AG04450 (cell line): ENCODE results near the gene FN3K. TPM values are rescaled to one million over a fixed set of nuclear protein-coding genes. Genes with fewer than 3 reads are reported as not detected.
"Not testable (repeated sequence)": the region's sequence is repeated elsewhere in the genome, so short reads cannot be mapped to it uniquely, and the experiment has no call there.

Source experiments
- CTCF ChIA-PET: fragments of 300-600, 350-600 bp; formaldehyde crosslinking; extraction: SDS; loops from one replicate; lab custom pipeline; 2022; ENCODE audit warnings: antibody characterized with exemption, inconsistent platforms; lab: Charles Lee
- POLR2A ChIA-PET: fragments of 350-600 bp; formaldehyde crosslinking; extraction: SDS; loops from one replicate; lab custom pipeline; 2021; ENCODE audit warnings: antibody characterized with exemption, inconsistent platforms; lab: Yijun Ruan, JAX
- DNase-seq: peaks from one replicate; pipeline ENCODE4 v3.0.0-alpha.2; 2011; ENCODE audit warnings: low read depth, low spot score
- H3K27ac ChIP-seq: one replicate; pipeline ENCODE4 v1.5.1; 2012; ENCODE audit warnings: low read depth, low read length, control low read depth
- H3K27me3 ChIP-seq: one replicate; pipeline ENCODE4 v1.6.0; 2012; ENCODE audit warnings: low read length; ENCODE audit not compliant: control insufficient read depth, insufficient read depth
- H3K4me3 ChIP-seq: 2 replicates; pipeline ENCODE4 v1.5.1; 2011; ENCODE audit warnings: mild to moderate bottlenecking, low read depth, low read length, control low read depth
- H3K9me3 ChIP-seq: 2 replicates; pipeline ENCODE4 v1.5.1; 2012; ENCODE audit warnings: low read length; ENCODE audit not compliant: control insufficient read depth, insufficient read depth
- polyA plus RNA-seq: library from polyadenylated mRNA; depleted of rRNA; stranded (reverse); fragments of >200 nt; gene quantifications from 2 replicates; pipeline ENCODE4 v1.2.3, GENCODE V29; 2011
- TF ChIP-seq, protein P1 (sequence below): IDR thresholded peaks from 2 replicates; pipeline ENCODE4 v1.5.1; 2011; ENCODE audit warnings: low read depth, low read length, control low read depth, inconsistent platforms

FN3K gene
- polyA plus RNA-seq, 1 experiment, result 1.6 TPM

DNA sequence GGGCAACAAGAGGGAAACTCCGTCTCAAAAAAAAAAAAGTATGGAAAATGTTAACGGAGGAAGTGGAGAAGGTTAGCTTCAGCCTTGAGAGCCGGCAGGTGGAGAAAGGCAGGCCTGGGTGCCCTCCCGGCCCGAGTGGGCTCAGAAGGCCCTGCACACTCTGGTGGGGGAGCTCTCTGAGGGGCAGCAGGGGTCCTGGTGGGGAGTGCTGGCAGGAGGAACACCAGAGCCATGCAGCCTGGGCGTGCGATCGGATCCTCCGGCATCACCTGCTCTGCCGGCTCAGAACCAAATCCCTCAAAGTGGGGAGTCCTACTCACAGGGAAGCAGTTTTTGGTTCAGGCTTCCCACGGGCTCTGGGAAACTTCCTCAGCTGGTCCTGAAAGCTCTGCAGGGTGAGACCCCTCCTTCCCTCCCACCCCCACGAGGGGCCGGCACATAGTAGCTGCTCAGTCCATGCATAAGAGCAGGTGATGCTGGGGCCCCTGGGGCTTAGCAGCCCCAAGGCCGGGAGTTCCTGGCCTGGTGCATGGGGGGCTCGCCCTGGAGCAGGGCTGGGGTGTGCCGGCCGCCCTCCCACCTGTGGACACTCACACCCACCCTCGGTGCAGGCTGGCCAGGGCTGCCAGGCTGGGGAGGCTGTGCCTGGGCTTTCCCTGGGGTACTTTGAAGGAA, 1.2 kb downstream of the FN3K start:
- TF ChIP-seq, protein P1, sequence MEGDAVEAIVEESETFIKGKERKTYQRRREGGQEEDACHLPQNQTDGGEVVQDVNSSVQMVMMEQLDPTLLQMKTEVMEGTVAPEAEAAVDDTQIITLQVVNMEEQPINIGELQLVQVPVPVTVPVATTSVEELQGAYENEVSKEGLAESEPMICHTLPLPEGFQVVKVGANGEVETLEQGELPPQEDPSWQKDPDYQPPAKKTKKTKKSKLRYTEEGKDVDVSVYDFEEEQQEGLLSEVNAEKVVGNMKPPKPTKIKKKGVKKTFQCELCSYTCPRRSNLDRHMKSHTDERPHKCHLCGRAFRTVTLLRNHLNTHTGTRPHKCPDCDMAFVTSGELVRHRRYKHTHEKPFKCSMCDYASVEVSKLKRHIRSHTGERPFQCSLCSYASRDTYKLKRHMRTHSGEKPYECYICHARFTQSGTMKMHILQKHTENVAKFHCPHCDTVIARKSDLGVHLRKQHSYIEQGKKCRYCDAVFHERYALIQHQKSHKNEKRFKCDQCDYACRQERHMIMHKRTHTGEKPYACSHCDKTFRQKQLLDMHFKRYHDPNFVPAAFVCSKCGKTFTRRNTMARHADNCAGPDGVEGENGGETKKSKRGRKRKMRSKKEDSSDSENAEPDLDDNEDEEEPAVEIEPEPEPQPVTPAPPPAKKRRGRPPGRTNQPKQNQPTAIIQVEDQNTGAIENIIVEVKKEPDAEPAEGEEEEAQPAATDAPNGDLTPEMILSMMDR, result no peak
- ChIA-PET POLR2A (no interaction called here), CTCF (no interaction called here)
- Histone ChIP-seq H3K9me3 (peaks cover 43% of the 10 kb centered on the region), H3K27ac (no peak overlapping the region), H3K4me3 (no peak overlapping the region), H3K27me3 (no peaks in the 10 kb centered on the region)
- DNase-seq, result no peak

DNA sequence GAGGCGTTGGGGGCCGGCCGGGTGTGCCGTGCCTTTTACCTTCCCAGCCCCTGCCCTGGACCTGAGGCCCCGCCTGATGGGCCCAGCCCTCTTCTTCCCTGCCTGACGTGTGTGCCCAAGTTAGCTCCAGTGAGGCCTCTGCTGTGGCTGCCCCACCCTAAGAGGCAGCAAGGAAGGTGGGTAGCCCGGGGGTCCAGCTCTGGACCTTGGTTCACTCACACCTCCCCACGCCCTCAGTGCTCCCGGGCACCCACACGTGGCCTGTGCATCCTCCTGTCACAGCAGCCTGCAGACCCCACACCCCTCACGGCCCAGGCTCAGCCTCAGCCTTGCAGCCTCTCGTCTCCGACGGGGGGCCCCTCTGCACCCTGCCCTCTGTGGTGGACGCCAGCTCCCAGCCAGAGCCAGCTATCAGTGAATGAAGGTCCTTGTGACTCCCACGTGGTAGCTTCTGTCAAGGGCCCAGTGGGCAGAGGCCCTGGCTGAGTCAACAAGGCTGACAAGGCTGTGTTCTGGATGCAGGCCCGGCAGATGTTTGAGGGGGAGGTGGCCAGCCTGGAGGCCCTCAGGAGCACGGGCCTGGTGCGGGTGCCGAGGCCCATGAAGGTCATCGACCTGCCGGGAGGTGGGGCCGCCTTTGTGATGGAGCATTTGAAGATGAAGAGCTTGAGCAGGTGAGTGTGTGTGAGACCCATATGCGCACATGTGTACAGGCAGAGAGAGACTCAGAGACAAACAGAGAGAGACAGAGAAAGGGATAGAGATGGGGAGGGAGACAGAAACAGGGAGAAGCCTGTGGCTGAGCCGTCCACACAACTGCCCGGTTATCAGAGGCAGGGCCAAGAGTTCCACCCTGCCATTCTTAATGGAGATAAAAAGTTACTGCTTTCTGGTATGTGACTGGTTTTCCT, 2.8 kb downstream of the FN3K start:
- CTCF ChIA-PET, result no interaction called here
- Histone ChIP-seq H3K9me3 (peaks cover 30% of the 10 kb centered on the region), H3K27me3 (no peaks in the 10 kb centered on the region), H3K4me3 (no peak overlapping the region), H3K27ac (no peak overlapping the region)
- POLR2A ChIA-PET, result no interaction called here
- no peak for DNase-seq
- TF ChIP-seq, protein P1, result no peak

DNA sequence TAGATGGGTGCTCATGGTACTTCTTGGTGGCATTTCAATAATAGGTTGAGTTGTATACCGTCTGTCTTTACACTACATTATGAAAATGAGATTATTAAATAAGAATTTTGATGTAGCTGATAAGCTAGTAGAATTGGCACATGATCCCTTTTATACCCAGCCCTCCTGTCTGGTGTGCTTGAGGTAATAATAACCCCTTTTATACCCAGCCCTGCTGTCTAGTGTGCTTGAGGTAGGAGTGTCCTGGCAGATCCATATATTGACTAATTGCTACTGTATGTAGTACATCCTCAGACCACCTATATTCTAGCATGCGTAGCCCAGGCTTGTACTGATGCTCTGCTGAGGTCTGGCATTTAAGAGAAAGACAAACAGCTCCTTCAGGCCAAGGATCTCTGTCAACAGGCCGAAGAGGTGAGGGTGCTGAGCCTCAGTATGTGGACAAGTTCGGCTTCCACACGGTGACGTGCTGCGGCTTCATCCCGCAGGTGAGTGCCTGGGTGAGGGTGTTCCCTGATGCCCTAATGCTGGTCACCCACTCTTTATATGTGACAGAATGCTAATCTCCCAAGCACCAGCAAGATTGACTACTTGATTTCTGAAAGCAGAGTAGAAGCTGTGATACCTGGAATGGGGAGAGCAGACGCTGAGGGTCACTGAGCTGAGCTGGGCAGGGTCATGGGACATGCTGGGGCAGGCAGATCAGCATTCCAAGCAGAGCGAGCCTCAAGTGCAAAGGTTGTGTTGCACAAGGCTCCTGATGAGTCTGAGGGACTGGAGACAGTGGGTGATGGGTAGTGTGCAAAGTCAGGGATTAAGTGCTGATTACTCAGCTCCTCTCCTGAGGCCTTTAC, 5.7 kb downstream of the FN3K start:
- H3K27me3 ChIP-seq, result no peaks in the 10 kb centered on the region
- DNase-seq, result no peak

DNA sequence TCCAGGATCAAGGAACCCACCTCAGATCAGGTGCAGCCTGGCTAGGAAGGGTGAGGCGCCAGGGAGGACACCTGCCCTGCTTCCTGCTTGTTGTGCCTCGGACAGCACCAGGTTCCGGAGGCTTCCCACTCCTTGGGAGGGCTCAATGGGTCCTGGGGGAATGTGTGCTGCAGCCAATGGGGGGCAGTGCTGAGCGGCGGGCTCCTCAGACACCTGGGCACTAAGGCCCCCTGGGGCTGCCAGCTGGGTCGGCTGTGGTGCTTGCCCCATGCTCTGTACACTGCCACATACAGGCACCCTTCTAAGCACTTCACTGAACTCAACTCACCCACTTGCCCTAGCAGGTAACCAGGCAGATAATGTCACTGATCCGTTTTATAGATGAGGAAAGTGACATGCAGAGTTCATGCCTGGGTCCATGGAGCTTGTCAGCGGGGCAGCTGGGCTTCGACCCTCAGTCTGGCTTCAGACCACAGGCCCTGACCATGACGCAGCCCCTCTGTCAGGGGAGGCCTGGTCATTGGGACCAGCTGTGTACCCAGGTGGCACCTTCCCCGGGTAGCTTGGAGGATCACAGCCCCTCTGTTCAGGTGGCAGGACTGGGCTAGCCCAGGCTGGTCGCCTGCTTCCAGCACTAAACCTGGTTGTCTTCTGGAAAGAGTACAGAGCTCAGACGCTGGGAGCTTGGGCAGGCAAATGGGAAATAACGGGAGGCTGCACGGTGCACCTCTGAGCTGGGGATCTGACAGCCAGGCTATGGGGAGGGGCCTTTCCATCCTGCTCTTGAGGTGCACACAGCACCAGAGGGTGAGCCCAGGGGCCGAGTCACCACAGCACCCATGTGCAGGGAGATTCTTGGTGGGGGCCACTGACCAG, 8.2 kb downstream of the FN3K start:
- no peak overlapping the region for H3K4me3 ChIP-seq
- DNase-seq, result no peak
- H3K27ac ChIP-seq, result no peak overlapping the region
- TF ChIP-seq, protein P1, result no peak
- ChIA-PET CTCF (no interaction called here), POLR2A (no interaction called here)
- peaks cover 25% of the 10 kb centered on the region for H3K9me3 ChIP-seq
- no peaks in the 10 kb centered on the region for H3K27me3 ChIP-seq

More for the DNA sequence above, 5.7 kb downstream of the FN3K start:
- peaks cover 22% of the 10 kb centered on the region for H3K9me3 ChIP-seq
- no peak overlapping the region for H3K27ac ChIP-seq
- no peak overlapping the region for H3K4me3 ChIP-seq
- ChIA-PET POLR2A (no interaction called here), CTCF (no interaction called here)
- TF ChIP-seq, protein P1, result no peak

DNA sequence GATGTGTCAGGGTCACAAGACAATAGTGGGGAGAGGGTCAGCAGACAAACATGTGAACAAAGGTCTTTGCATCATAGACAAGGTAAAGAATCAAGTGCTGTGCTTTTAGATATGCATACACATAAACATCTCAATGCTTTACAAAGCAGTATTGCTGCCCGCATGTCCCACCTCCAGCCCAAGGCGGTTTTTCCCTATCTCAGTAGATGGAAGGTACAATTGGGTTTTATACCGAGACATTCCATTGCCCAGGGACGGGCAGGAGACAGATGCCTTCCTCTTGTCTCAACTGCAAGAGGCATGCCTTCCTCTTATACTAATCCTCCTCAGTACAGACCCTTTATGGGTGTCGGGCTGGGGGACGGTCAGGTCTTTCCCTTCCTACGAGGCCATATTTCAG, 9.3 kb downstream of the FN3K start:
- H3K9me3 ChIP-seq, result peaks cover 29% of the 10 kb centered on the region
- POLR2A ChIA-PET, H3K27me3 ChIP-seq, H3K27ac ChIP-seq, DNase-seq, H3K4me3 ChIP-seq, CTCF ChIA-PET: not testable (repeated sequence)
